Cardiac muscle cell (in vitro differentiated cells and primary cell): ENCODE results near the gene ABT1. TPM values are rescaled to one million over a fixed set of nuclear protein-coding genes. Genes with fewer than 3 reads are reported as not detected.
A peak's percentile ranks its signal among the peaks of the same experiment; 100 is the strongest.

Experiments used
- DNase-seq, 2 donors: peaks; one replicate each; pipeline versions ENCODE4 v3.0.0 to v3.0.0-alpha.2; 2010 to 2017; ENCODE audit warnings: low read depth in 1 of 2, low spot score in 1 of 2
- H3K27ac ChIP-seq: fragments of 200-600 bp; sonication (generic); 2 replicates; pipeline ENCODE4 v1.5.1; 2016
- H3K27me3 ChIP-seq: fragments of 200-600 bp; sonication (generic); 2 replicates; pipeline ENCODE4 v1.6.0; 2016; ENCODE audit warnings: control low read depth
- H3K36me3 ChIP-seq: fragments of 200-600 bp; sonication (generic); 2 replicates; pipeline ENCODE4 v1.5.1; 2016; ENCODE audit warnings: control low read depth
- H3K4me1 ChIP-seq: fragments of 200-600 bp; sonication (generic); 2 replicates; pipeline ENCODE4 v1.8.1; 2017; ENCODE audit warnings: low read depth, mild to moderate bottlenecking, mixed run types
- H3K4me3 ChIP-seq: fragments of 200-600 bp; sonication (generic); 2 replicates; pipeline ENCODE4 v1.5.1; 2016; ENCODE audit warnings: mild to moderate bottlenecking
- H3K9me3 ChIP-seq: fragments of 200-600 bp; sonication (generic); 2 replicates; pipeline ENCODE4 v1.5.1; 2017; ENCODE audit warnings: low read depth, mild to moderate bottlenecking, control low read depth
- polyA plus RNA-seq: library from polyadenylated mRNA; unstranded; fragments of >200 nt; fragmentation: Nextera tagmentation; extraction: Ambion mirVana; gene quantifications from 2 replicates; pipeline ENCODE4 v1.2.1, GENCODE V29; 2016
- total RNA-seq: library from RNA; depleted of rRNA; stranded (reverse); fragments of >200 nt; gene quantifications from 2 replicates; pipeline ENCODE4 v1.2.3, GENCODE V29; 2016
- TF ChIP-seq, protein P1 (sequence below): IDR thresholded peaks from 2 replicates; pipeline ENCODE4 v1.5.1; 2012; ENCODE audit warnings: low read depth, mild to moderate bottlenecking, low read length

ABT1 gene
- total and polyA plus RNA-seq, 2 experiments from 2014 or later = 21.2 to 30.2 TPM

DNA sequence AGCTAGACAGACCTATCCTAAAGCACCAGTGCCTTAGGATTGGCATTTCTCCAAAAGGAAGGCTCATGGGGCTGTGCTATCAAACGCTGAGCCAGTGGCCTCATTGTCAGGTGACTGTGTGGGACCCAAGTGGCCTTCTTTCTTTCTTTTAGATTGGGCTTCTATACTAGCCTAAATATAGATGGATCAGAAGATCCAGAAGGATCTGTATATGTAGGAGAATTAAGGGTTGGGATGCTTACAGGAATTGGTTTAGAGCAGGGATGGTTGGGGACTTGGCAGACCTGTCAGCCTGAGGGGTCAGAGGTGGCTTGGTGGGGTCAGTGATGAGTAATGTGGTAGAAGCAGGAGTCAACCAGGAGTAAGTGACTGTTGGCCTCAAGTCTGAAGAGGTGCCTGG is 14.8 kb downstream of the ABT1 start:
- Histone ChIP-seq H3K36me3 (no peaks in the 10 kb centered on the region), H3K27me3 (peaks cover 66% of the 10 kb centered on the region), H3K9me3 (no peaks in the 10 kb centered on the region), H3K4me1 (no peaks in the 10 kb centered on the region), H3K27ac (no peak overlapping the region), H3K4me3 (no peak overlapping the region)
- DNase-seq = no peak
- TF ChIP-seq, protein P1, sequence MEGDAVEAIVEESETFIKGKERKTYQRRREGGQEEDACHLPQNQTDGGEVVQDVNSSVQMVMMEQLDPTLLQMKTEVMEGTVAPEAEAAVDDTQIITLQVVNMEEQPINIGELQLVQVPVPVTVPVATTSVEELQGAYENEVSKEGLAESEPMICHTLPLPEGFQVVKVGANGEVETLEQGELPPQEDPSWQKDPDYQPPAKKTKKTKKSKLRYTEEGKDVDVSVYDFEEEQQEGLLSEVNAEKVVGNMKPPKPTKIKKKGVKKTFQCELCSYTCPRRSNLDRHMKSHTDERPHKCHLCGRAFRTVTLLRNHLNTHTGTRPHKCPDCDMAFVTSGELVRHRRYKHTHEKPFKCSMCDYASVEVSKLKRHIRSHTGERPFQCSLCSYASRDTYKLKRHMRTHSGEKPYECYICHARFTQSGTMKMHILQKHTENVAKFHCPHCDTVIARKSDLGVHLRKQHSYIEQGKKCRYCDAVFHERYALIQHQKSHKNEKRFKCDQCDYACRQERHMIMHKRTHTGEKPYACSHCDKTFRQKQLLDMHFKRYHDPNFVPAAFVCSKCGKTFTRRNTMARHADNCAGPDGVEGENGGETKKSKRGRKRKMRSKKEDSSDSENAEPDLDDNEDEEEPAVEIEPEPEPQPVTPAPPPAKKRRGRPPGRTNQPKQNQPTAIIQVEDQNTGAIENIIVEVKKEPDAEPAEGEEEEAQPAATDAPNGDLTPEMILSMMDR = no peak

DNA sequence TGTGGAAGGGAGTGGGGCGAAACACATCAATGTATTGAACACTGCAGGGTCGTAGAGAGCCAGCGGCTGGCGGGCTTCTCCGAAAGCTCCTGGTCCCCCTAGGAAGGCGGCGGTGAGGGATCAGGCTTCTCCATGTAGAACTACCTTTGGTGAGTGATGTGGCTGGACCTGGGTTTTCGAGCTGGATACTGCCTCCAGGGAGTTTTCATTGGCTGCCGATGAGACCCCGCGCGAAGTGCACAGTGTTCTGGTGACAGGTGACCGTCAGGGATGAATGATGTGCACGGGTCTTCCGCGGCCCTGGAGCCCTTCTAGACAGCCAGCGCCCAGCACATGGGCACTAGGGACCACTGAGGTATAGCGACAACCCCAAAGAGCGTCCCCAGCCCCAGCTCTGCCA is 16.4 kb downstream of the ABT1 start:
- no peaks in the 10 kb centered on the region for H3K4me1 ChIP-seq
- H3K27me3 ChIP-seq = peaks cover 66% of the 10 kb centered on the region
- DNase-seq = no peak
- no peaks in the 10 kb centered on the region for H3K9me3 ChIP-seq
- H3K4me3 ChIP-seq = no peak overlapping the region
- H3K36me3 ChIP-seq = no peaks in the 10 kb centered on the region
- TF ChIP-seq, protein P1 = no peak
- H3K27ac ChIP-seq = no peak overlapping the region

DNA sequence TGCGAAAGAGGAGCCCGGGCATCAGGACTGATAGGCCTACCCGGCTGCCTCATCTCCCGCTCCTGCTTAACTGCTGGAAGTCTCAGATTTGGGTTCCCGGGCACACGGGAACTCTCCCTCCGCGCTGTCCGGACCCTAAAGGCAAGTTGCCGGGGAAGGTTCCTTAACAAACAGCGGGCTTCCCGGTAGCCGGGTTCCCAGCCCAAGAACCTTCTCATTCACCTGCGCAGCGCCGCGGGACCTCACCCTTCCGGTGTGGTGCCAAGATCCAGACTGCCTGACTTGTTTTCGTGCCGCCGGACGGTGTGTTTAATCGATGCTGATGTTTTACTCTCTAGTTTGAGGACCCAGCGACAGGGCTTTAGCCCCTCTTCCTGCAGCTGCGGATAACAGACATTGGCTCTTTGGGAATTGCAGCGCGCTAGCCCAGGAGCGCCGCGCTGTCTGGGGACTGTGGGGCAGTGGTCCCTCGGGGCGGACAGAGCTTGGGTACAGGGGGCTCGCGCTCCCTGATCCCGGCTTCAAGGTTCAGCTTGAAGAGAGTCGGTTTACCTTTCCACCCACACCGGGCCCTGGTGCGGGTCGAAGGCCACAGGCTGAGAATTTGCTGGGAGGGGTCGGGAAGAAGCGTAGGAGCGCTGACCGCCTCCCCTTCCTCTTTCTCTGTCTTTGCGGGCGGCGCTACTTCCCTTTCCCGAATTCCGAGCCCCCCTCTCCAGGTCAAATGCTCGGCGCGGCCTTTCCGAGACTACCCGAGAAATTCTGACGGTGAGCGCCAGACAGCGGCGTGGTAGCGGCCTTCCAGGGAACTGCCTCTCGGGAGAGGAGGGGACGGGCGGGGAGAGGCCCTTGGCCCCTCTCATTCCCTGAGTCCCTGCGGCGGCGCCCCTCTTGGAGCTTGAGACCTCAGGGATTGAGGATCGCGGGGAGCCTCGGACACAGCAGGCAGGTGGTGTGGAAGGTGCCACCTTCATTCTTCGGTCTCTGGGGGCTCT is 17.2 kb downstream of the ABT1 start:
- H3K9me3 ChIP-seq = no peaks in the 10 kb centered on the region
- peaks cover 66% of the 10 kb centered on the region for H3K27me3 ChIP-seq
- no peaks in the 10 kb centered on the region for H3K4me1 ChIP-seq
- TF ChIP-seq, protein P1 = no peak
- DNase-seq = peak in 1 of 2 donors; percentile 37
- H3K4me3 ChIP-seq = peak overlapping the region; percentile 30
- no peak overlapping the region for H3K27ac ChIP-seq
- no peaks in the 10 kb centered on the region for H3K36me3 ChIP-seq

- Histone ChIP-seq H3K27me3 (no peaks in the 10 kb centered on the region), H3K9me3 (no peaks in the 10 kb centered on the region), H3K4me3 (no peak overlapping the region), H3K27ac (no peak overlapping the region), H3K4me1 (no peaks in the 10 kb centered on the region), H3K36me3 (no peaks in the 10 kb centered on the region)
- TF ChIP-seq, protein P1 = no peak
- DNase-seq = no peak
These were observed 26.6 kb downstream of the ABT1 start for GRCh38 chr6:26623339-26623859.

DNA sequence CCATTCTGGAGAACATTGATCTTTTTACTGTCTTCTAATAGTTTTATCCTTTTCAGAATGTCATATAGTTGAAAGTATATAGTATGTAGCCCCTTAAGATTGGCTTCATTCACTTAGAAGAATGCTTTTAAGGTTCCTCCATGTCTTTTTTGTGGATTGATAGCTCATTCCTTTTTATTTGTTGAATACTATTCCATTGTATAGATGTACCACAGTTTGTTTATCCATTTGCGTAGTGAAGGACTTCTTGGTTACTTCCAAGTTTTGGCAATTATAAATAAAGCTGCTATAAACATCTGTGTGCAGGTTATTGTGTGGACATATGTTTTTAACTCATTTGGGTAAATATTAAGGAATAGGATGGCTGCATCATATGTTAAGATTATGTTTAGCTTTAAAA is 27.8 kb downstream of the ABT1 start:
- H3K27ac ChIP-seq = no peak overlapping the region
- DNase-seq = no peak
- H3K27me3 ChIP-seq = no peaks in the 10 kb centered on the region
- no peak overlapping the region for H3K4me3 ChIP-seq
- H3K36me3 ChIP-seq = no peaks in the 10 kb centered on the region
- no peaks in the 10 kb centered on the region for H3K9me3 ChIP-seq
- no peaks in the 10 kb centered on the region for H3K4me1 ChIP-seq
- TF ChIP-seq, protein P1 = no peak
